ENCODE results near the gene SLX4.

DNA sequence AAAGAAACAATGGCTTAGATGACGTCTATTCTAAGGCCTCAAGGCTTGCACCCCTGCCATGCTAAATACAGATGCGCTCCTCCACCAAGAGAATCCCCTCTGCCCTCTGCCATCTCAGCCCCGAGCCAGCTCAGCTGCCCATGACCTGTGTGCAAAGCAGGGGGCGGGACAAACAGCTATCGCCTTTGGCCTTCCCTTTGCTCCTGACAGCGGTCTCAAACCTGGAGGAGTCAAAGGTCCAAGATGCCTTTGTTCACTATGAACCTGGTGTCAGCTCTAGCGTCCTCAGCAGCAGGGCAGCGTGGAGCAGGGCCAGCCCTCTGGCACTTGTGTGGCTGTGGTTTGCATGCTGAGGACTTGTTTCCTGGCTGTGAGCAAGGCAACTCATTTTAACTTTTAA lies 12.3 kb downstream of the SLX4 start:
- TF ChIP-seq, protein P1, sequence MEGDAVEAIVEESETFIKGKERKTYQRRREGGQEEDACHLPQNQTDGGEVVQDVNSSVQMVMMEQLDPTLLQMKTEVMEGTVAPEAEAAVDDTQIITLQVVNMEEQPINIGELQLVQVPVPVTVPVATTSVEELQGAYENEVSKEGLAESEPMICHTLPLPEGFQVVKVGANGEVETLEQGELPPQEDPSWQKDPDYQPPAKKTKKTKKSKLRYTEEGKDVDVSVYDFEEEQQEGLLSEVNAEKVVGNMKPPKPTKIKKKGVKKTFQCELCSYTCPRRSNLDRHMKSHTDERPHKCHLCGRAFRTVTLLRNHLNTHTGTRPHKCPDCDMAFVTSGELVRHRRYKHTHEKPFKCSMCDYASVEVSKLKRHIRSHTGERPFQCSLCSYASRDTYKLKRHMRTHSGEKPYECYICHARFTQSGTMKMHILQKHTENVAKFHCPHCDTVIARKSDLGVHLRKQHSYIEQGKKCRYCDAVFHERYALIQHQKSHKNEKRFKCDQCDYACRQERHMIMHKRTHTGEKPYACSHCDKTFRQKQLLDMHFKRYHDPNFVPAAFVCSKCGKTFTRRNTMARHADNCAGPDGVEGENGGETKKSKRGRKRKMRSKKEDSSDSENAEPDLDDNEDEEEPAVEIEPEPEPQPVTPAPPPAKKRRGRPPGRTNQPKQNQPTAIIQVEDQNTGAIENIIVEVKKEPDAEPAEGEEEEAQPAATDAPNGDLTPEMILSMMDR (IDR thresholded peaks at IDR 0.05 in 2 of 3, conservative IDR thresholded peaks at IDR 0.05 in 1 of 3; ENCODE audit: borderline replicate concordance in 1 of 3, insufficient read depth in 1 of 3, low read depth in 2 of 3, low read length in 2 of 3): no peak
- TF ChIP-seq YY1 (IDR thresholded peaks at IDR 0.05; ENCODE audit: extremely low read depth, insufficient replicate concordance, low read depth, low read length): no peak
- TF ChIP-seq, protein P2, sequence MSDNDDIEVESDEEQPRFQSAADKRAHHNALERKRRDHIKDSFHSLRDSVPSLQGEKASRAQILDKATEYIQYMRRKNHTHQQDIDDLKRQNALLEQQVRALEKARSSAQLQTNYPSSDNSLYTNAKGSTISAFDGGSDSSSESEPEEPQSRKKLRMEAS (IDR thresholded peaks at IDR 0.05): no peak
- TF ChIP-seq EZH2phosphoT487 (IDR thresholded peaks at IDR 0.05; ENCODE audit: borderline replicate concordance): no peak
- no peak for TF ChIP-seq POLR2A (IDR thresholded peaks at IDR 0.05; ENCODE audit: borderline replicate concordance, extremely low read depth, insufficient read depth, insufficient read length)
- no peak for TF ChIP-seq JUND (IDR thresholded peaks at IDR 0.05)
- no peak for TF ChIP-seq SRF (IDR thresholded peaks at IDR 0.05; ENCODE audit: low read depth)
- no peak for TF ChIP-seq CEBPB (IDR thresholded peaks at IDR 0.05; ENCODE audit: low read depth)
- TF ChIP-seq POLR2AphosphoS5 (IDR thresholded peaks at IDR 0.05; ENCODE audit: low read depth, low read length): no peak
- no peak for TF ChIP-seq RAD21 (IDR thresholded peaks at IDR 0.05; ENCODE audit: low read depth)
